Pulmonary artery endothelial cell (primary cell): ENCODE results near the gene SYP. TPM values are rescaled to one million over a fixed set of nuclear protein-coding genes. Genes with fewer than 3 reads are reported as not detected.
"Not testable (repeated sequence)": the region's sequence is repeated elsewhere in the genome, so short reads cannot be mapped to it uniquely, and the experiment has no call there.

Experiments used
- DNase-seq: peaks from one replicate; pipeline ENCODE4 v3.0.0-alpha.2; 2011; ENCODE audit warnings: low read depth, low spot score
- total RNA-seq: library from RNA; depleted of rRNA; stranded (reverse); fragments of >200 nt; gene quantifications from 2 replicates; pipeline ENCODE4 v1.2.3, GENCODE V29; 2014

The SYP gene
- total RNA-seq, 1 donor from 2014 or later: 0.13 TPM

DNA sequence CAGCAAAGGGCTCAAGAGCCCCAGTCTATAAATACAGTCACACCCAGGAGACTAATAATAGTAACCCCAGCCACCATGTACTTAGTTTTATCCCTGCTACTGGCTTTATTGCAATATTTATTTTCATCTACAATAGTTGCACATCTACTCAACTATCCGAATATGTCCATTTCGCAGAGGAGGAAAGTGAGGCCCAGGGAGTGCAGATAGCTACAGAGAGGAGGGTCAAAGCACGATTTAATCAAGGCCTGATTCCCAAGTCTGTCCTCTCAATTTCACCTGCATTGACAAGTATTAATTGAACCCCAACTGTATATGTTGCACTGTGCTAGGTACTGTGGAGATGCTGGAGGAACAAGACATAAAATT is 32.3 kb downstream of the SYP start:
- no peak for DNase-seq

DNA sequence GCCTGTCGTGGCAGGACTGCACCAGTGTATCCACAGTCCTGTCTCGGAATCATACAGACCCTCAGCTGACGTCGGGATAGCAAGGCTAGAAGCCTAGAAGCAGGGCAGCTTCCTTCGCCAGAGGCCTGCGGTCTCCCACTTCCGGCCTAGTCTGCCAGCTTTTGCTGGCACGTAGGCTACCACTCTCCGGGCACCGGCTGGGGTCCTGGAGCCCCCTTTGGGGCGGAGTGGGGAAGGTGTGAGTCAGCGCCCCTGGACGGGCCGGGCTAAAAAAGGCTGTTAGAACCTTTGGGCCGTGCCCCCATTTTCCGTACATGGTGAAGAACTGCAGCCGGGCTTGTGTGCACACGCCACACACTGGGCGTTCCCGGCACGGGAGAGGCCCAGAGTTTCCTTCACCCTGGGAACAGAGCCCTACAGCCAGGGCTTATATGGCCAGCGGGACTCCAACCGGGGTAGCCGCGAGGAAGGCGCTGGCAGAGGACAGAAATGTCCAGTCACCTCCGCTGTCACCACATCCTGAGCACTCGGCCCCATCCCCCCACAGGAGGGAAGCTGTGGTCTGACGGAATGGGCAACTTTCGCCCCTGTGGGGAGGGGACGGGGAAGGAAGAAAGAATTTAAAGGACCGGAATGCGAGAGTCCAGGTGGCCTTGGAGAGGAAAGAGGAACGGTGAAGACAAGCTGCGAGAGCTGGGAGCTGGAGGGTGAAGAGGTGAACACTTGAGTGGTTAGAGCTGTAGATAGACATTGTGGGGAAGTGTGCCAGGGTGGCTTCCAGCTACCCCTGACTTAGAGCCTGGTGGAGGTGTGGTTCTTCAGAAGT is 32.9 kb downstream of the SYP start:
- DNase-seq: no peak

DNA sequence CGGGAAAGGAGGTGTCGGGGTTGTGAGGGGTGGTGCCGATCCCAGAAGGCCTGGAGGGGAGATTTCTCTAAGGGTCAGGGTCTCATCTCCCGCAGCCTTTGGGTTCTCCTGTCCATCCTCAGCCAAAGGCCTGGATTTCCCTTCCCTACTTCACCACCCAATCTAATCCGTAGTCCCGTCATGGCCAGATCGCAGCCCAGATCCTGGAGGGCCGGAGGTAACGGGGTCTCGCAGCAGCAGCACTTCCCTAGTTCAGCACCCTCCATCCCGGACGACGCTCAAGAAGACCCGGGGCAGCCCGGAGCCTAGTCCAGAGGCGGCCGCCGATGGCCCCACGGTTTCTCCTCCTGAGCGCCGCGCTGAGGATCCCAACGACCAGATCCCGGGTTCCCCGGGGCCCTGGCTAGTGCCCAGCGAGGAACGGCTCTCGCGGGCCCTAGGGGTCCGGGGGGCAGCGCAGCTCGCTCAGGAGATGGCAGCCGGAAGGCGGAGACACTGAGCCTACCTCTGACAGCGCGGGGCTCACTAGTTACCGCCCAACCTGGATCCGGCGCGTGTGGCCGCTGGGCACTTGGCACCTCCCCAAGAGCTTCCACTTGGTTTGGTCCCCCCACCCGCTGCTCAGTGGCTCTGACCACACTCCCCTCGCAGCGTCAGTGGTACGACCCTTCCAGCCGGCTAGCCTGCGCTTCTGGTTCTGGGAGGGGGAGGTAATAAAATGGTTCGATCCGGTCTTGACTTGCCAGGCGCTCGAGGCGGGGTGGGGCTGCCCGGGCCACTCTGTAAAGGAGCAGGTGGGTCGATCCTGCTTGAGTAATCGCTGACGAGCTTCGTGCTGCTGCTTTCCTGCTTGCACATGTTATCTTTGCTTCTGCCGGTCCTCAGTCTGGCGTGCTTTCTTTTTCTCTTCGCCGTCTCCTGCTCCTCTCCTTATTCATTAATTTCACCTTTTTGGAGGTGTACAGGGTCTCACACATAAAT is 33.8 kb downstream of the SYP start:
- no peak for DNase-seq

DNA sequence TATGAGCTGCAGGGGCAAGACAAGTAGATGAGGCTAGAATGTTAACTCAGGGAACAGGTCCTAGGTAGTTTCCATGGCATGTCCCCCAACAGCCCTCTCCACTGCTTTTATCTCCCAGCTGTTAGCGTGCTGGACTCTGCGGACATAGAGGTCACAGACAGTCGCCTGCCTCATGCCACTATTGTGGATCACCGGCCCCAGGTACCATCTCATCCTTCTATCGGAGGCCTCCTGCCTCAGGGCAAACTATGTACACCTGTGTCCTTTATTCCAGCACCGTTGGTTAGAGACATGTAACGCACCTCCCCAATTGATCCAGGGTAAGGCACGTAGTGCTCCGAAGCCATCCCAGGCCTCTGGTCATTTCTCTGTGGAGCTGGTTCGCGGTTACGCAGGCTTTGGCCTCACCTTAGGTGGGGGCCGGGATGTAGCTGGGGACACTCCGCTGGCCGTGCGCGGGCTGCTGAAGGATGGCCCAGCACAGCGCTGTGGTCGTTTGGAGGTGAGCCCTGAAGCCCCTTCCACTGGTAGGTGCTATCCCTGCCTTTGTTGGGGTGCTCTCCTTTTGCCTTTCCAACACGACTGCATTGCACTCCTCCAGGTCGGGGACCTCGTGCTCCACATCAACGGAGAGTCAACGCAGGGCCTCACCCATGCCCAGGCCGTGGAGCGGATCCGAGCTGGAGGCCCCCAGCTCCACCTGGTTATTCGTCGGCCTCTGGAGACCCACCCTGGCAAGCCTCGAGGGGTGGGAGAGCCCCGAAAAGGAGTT is 35.2 kb downstream of the SYP start:
- no peak for DNase-seq

DNA sequence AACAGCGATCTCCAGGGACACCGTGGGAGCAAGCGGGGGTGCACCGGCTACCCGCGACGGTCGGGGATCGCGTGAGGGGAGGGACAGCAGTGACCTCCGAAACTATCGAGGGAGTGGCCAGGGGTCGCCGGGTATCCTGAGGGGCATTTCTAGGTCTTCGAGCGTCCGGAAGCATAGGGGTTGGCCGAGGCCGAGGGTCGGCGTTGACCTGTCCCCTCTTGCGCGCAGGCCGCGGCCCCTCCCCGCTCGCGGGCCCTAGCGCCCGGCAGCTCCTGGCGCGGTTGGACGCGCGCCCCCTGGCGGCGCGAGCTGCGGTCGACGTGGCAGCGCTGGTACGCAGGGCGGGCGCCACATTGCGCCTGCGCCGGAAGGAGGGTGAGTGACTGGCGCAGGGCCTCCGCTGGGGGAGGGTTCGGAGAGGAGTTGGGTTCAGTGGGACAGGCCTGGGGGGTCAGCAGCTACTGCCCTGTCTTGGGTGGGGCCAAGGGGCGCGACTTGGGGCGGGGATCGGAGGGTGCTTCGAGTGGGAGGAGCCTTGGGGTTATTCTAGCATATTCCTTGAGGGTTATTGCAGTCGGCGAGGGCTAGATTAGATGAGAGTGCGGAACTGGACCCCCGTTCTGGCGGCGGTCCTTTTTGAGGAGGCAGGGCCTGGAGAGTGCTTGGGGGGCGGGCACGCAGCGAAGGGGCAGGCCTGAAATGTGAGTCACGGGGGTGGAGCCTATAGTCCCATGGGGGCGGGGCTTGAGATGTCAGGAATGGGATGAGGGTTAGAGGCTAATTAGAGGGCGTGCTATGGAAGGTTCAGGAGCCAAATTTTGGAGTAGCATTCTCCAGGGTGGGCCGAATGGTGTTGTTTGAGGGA is 36.2 kb downstream of the SYP start:
- no peak for DNase-seq

DNA sequence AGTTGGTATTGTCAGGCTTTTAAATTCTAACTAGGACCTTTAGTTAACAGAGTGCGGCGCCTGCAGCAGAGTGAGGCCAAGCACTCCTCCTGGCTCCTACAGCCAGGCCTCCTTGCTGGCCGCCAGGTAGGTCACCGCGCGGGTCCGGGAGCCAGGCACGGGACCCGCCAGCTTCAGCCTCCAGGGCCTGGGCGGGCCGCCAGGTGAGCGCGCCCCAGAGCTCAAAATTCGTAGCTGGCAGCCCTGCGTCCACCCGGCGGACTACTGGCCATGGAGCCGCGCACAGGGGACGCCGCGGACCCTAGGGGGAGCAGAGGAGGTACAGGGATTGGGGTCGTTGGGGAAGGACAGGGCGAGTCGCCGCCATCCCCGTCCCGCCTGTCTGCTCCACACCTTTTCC is 37.4 kb downstream of the SYP start, which contains the start of gene MAGIX:
Gene MAGIX, plus strand, starts transcription at position 139 of the 400 bp plus-strand sequence. Its CDS starts 132 bp downstream, at position 271.
- DNase-seq: no peak

DNA sequence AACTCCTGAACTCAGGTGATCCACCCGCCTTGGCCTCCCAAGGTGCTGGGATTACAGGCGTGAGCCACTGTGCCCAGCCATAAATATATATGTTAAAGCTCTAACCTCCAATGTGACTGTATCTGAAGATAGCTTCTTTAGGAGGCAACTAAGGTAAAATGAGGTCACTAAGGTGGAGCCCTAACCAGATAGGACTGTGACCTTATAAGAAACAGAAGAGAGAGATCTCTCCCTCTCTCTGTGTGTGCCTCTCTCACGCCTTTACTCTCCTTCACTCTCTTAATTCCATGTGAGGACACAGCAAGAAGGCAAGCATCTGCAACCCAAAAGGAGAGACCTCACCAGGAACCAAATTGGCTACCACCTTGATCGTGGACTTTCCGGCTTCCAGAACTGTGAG is 38.4 kb downstream of the SYP start:
- DNase-seq: no peak

DNA sequence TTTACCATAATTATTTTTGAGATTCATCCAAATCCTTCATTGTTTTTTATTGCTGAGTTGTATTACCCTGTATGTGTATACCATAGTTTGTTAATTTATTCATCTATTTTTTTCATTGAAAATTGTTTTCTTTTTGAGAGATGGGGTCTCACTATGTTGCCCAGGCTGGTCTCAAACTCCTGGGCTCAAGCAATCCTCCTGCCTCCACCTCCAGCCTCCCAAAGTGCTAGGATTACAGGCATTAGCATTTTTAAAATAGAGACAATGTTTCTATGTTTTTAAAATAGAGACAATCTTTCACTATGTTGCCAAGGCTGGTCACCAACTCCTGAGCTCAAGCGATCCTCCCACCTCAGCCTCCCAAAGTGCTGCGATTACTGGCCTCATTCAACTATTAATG is 39.1 kb downstream of the SYP start:
- no peak for DNase-seq

DNA sequence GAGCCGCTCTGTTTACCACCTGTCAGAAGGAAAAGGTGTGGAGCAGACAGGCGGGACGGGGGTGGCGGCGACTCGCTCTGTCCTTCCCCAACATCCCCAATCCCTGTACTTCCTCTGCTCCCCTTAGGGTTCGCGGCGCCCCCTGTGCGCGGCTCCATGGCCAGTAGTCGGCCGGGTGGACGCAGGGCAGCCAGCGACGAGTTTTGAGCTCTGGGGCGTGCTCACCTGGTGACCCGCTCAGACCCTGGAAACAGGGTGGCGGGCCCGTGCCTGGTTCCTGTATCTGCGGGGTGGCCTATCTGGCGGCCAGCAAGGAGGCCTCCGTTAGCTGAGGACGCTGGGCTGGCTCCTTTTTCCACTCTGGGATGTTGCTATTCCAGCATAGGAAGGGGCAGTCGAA is 42.8 kb downstream of the SYP start:
- no peak for DNase-seq

DNA sequence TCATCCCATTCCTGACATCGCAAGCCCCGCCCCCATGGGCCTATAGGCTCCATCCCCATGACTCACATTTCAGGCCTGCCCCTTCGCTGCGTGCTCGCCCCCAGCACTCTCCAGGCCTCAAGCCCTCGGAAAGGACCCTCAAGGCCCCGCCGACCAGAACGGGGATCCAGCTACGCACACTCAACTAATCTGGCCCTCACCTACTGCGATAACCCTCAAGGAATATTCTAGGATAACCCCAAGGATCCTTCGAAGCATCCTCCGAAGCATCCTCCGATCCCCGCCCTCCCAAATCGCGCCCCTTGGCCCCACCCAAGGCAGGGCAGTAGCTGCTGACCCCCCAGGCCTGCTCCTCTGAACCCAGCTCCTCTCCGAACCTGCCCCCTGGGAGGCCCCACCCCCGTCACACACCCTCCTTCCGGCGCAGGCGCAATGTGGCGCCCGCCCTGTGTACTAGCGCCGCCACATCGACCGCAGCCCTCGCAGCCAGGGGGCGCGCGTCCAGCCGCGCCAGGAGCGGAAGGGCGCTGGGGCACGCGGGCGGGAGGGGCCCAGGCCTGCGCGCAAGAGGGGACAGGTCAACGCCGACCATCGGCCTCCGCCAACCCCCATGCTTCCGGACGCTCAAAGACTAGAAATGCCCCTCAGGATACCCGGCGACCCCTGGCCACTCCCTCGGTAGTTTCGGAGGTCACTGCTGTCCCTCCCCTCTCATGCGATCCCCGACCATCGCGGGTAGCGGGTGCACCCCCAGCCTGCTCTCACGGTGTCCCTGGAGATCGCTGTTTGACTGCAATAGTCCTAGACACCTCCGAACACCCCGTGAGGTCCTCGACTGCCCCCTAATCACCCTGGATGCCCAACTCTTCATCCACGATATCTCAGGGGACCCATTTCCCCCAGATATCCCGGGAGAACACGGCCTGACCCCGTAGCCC is 43.8 kb downstream of the SYP start:
- DNase-seq: peak; percentile 51

DNA sequence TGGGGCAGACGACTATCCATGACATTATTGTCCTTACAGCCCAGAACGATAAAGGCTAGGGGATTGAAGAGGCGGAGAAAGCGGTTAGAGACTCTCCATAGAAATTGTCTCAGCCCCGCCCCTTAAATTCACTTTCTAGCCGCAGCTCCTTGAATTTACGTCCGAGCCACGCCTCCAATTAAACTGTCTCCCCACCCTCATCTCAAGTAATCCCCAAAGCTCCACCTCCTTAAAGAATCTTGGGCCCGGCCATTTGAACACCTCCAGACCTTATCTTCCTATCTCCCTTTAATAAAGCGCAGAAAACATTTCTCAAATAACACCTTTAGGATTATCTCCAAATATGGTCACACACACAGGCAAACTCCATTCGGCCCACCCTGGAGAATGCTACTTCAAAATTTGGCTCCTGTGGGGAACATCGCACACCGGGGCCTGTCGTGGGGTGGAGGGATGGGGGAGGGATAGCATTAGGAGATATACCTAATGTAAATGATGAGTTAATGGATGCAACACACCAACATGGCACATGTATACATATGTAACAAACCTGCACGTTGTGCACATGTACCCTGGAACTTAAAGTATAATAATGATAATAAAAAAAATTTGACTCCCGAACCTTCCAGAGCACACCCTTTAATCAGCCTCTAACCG is 44.6 kb downstream of the SYP start:
- peak; percentile 24 for DNase-seq

DNA sequence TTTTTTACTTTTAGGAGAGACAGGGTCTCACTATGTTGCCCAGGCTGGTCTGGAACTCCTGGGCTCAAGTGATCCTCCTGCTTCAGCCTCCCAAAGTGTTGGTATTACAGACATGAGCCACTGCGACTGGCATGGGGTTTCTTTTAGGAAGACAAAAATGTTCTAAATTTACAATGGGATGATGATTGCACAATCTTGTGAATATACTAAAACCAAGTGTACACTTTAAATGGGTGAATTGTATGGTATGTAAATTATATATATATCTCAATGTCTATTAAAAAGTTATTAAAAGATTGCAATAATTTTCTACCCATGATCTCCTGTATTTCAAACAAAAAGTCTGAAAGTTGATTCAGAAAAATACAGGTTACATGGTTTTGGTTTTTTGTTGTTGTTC is 46.5 kb downstream of the SYP start:
- no peak for DNase-seq

DNA sequence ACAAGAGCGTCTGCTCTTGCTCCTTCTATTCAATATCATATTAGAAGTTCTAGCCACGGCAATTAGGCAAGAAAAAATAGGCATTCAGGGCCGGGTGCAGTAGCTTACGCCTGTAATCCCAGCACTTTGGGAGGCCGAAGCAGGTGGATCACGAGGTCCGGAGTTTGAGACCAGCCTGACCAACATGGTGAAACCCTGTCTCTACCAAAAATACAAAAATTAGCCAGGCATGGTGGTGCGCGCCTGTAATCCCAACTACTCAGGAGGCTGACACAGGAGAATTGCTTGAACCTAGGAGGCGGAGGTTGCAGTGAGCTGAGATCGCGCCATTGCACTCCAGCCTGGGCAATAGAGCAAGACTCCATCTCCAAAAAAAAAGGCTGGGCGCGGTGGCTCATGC is 50.7 kb downstream of the SYP start:
- DNase-seq: not testable (repeated sequence)

DNA sequence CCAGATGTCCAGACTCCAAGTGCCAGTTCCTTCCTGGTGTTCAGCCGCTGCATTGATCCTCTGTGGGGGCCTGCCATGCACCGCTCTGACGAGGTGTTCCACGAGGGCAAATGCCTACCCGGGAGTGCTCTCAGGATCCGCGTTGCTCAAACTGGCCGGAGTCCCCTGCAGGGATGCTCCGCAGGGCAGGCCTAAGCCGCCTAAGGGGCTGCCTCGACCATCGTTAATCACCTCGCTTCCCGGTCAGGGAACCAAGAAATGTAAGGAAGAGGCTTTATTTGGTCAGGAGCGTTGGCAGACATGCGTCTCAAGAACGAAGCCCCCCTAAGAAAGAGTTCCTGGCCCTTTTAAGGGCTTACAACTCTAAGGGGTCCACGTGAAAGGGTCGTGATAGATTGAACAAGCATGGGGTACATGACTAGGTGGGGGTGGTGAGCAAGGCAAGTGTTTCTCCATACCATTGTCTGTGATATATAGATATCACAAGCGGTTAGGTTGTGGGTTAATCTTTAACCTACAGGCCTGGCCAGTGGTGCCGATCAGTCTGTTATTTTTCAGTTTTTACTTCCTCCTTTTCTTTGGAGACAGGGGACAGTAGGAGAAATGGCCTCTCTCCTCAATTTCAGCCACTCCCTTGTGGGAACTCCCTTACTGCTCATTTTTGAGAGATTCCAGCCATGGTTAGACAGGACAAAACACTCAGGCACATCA is 51.4 kb downstream of the SYP start:
- DNase-seq: not testable (repeated sequence)

DNA sequence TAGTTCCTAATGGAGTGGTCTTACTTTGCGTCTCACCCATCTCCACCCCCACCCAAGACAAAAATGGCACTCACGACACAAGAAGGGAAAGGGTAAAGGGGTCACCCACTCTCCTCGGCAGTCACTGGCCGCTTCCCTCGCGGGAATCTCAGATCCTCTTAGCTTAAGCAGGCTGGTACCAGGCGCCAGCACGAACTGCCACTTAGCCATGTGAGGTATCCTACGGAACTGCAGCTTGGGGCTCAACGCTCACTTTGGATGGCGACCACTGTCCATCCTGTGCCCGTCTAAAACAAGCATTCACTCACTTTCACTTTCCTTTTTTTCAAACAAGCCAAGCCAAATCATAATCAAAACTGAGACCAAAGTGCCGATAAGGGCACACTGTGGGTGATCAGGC is 52.1 kb downstream of the SYP start:
- DNase-seq: no peak

DNA sequence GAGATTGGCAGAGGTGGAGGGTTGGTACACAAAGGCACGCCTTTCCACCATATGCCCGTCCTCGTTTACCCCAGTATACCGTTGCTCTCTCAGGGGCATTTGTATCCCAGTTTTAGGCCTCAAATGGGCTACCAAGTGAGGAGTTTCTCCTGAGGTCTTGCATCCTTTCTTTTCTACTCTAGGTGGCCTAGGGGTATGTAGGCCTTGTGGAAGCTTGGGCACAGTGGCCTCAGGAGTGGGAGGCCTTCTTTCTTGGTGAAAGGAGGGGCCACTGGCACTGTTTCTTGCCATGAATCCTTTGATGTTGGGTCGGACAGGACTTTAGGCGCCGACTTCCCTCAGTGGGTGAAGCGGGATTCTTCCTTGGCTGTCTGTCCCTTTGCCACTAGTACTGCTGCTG is 52.7 kb downstream of the SYP start:
- DNase-seq: no peak

DNA sequence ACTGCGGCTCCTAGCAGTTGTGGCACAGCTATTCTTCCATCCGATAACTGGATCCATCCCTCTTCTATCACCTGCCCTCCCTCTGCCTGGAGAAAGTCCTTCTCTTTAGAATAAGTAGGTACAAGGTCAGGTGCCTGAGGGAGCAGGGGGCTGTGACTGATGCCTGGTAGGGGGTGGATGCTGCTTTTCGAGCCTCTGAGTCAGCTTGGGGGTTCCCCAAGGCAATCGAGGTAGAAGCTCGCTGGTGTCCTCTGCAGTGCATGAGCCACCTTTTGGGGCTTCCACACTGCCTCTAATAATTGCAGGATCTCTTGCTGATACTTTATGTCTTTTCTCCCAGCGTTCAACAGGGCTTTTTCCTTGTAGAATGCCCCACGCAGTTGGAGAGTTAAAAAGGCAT is 56.8 kb downstream of the SYP start:
- DNase-seq: not testable (repeated sequence)

DNA sequence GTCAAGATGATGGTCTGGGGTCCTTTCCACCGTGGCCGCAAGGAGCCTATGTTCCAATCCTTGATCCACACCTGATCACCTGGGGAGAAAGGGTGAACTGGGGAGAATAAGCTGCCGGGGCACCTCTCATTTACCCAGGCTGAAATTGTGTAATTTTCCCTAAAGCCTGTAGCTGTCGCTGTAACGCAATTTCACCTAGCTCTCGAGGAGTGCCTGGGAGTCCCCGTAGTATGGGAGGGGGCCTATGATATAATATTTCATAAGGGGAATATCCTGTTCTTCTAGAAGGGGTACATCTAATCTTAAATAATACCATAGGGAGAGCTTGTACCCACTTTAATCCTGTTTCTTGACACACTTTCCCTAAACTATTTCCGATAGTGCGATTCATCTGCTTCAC is 57.7 kb downstream of the SYP start:
- not testable (repeated sequence) for DNase-seq
